BLaER1 treated with 17β-estradiol and CSF1 and Interleukin-3, amounts not matched to agents 10 nM and 100 nM (cell line): ENCODE results near the gene MRO.

Source experiments
- H3K27ac ChIP-seq, 11 experiments: shearing (Covaris generic); formaldehyde crosslinking; 2 replicates each; pipeline ENCODE4 v1.8.1; 2022
- H3K27me3 ChIP-seq, 11 experiments: shearing (Covaris generic); formaldehyde crosslinking; 2 replicates each; pipeline ENCODE4 v1.8.1; 2022
- H3K36me3 ChIP-seq, 11 experiments: shearing (Covaris generic); formaldehyde crosslinking; 2 replicates each; pipeline ENCODE4 v1.8.1; 2022
- H3K4me1 ChIP-seq, 10 experiments: shearing (Covaris generic); formaldehyde crosslinking; 2 replicates each; pipeline ENCODE4 v1.8.1; 2022
- H3K4me2 ChIP-seq, 11 experiments: shearing (Covaris generic); formaldehyde crosslinking; 2 replicates each; pipeline ENCODE4 v1.8.1; 2022
- H3K4me3 ChIP-seq, 10 experiments: shearing (Covaris generic); formaldehyde crosslinking; 2 replicates each; pipeline ENCODE4 v1.8.1; 2022
- H3K9ac ChIP-seq, 11 experiments: shearing (Covaris generic); formaldehyde crosslinking; 2 replicates each; pipeline ENCODE4 v1.8.1; 2022
- H3K9me3 ChIP-seq, 11 experiments: shearing (Covaris generic); formaldehyde crosslinking; replicated peaks in 1 of 11; 2 replicates each; pipeline ENCODE4 v1.8.1; 2022
- H4K20me1 ChIP-seq, 11 experiments: shearing (Covaris generic); formaldehyde crosslinking; 2 replicates each; pipeline ENCODE4 v1.8.1; 2022
- Cebpa-rat ChIP-seq, 11 experiments: shearing (Covaris generic); IDR thresholded peaks; 2 replicates each; pipeline ENCODE4 v1.8.1; 2022

The MRO gene

GRCh38 chr18:50769463-50769862 lies 50.4 kb downstream of the MRO start:
- no peaks in the 10 kb centered on the region for H3K27me3 ChIP-seq
- H4K20me1 ChIP-seq, result no peaks in the 10 kb centered on the region
- TF ChIP-seq Cebpa-rat (IDR thresholded peaks at IDR 0.05), result no peak
- H3K36me3 ChIP-seq, result peaks cover 0 to 9% (median 0%) of the 10 kb centered on the region in 11 experiments; a peak in 6 of 22 replicates
- no peak overlapping the region for H3K4me2 ChIP-seq
- no peak overlapping the region for H3K9ac ChIP-seq
- no peak overlapping the region for H3K27ac ChIP-seq
- peaks cover 0 to 10% (median under 1%) of the 10 kb centered on the region in 10 experiments; a peak in 5 of 20 replicates for H3K4me1 ChIP-seq
- H3K9me3 ChIP-seq, result peaks cover 82 to 97% (median 93%) of the 10 kb centered on the region in 11 experiments
- H3K4me3 ChIP-seq, result no peak overlapping the region

- Histone ChIP-seq H3K36me3 (no peaks in the 10 kb centered on the region), H4K20me1 (no peaks in the 10 kb centered on the region), H3K4me1 (peaks cover 0 to 10% (median 6%) of the 10 kb centered on the region in 10 experiments; a peak in 6 of 20 replicates), H3K9me3 (peaks cover 0 to 15% (median 7%) of the 10 kb centered on the region in 11 experiments; a peak in 10 of 22 replicates), H3K27ac (no peak overlapping the region), H3K4me3 (no peak overlapping the region), H3K27me3 (no peaks in the 10 kb centered on the region), H3K9ac (no peak overlapping the region), H3K4me2 (no peak overlapping the region)
- no peak for TF ChIP-seq Cebpa-rat (IDR thresholded peaks at IDR 0.05)
These were observed 62.5 kb downstream of the MRO start for GRCh38 chr18:50757358-50757757.

GRCh38 chr18:50754297-50754696 lies 65.5 kb downstream of the MRO start:
- no peak overlapping the region for H3K27ac ChIP-seq
- no peaks in the 10 kb centered on the region for H4K20me1 ChIP-seq
- H3K9ac ChIP-seq, result no peak overlapping the region
- no peak overlapping the region for H3K4me2 ChIP-seq
- no peak overlapping the region for H3K4me3 ChIP-seq
- no peak for TF ChIP-seq Cebpa-rat (IDR thresholded peaks at IDR 0.05)
- H3K36me3 ChIP-seq, result no peaks in the 10 kb centered on the region
- H3K9me3 ChIP-seq, result peaks cover 0 to 15% (median 7%) of the 10 kb centered on the region in 11 experiments; a peak in 10 of 22 replicates
- H3K4me1 ChIP-seq, result no peaks in the 10 kb centered on the region
- no peaks in the 10 kb centered on the region for H3K27me3 ChIP-seq

DNA sequence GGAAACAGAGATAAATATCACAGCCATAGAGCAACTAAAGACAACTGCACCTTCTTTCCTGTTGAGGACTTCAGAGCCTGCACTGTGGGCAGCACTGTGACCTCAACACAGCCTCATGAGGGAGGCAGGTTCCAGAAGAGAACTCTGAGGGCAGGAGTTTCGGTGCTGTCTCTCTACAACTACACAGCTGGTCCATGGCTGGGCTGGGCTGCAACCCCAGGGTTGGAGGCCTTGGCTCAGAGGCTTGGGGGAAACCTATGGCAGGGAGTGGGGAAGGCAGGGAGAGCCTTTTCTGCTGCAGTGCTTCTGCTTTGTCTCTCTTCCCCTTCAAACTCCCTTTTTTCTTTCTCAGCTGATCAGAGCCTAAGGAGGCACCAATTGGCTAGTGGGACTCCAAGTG lies 66.5 kb downstream of the MRO start:
- Histone ChIP-seq H3K27me3 (no peaks in the 10 kb centered on the region), H3K4me2 (no peak overlapping the region), H4K20me1 (no peaks in the 10 kb centered on the region), H3K36me3 (no peaks in the 10 kb centered on the region), H3K9me3 (peaks cover 0 to 16% (median 8%) of the 10 kb centered on the region in 11 experiments; a peak in 15 of 22 replicates), H3K4me1 (no peaks in the 10 kb centered on the region), H3K9ac (no peak overlapping the region), H3K4me3 (no peak overlapping the region), H3K27ac (no peak overlapping the region)
- TF ChIP-seq Cebpa-rat (IDR thresholded peaks at IDR 0.05), result no peak

- TF ChIP-seq Cebpa-rat (IDR thresholded peaks at IDR 0.05), result no peak
- Histone ChIP-seq H3K27ac (no peak overlapping the region), H3K4me3 (no peak overlapping the region), H3K27me3 (no peaks in the 10 kb centered on the region), H3K9me3 (peaks cover 0 to 23% (median 14%) of the 10 kb centered on the region in 11 experiments; a peak in 15 of 22 replicates), H4K20me1 (no peaks in the 10 kb centered on the region), H3K4me2 (no peak overlapping the region), H3K4me1 (no peaks in the 10 kb centered on the region), H3K36me3 (no peaks in the 10 kb centered on the region), H3K9ac (no peak overlapping the region)
These were observed 67.9 kb downstream of the MRO start for GRCh38 chr18:50751947-50752346.

DNA sequence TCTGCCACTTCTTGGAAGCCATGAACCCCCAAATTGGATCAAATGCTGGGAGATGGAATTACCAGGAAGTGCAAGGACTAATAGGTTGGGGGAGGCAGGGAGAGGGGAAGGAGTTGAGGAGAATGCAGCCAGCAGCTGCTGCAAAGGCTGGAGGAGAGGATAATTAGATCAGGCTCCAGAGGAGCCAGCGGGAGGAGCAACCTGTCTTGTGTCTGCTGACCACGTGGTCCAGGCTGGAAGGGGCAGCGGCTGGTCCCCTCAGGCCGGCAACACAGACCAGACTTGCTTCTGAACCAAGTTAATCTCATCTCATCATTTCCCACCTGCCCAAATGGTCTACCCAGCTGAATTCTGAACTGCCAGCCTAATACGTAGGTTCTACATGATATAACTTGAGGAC lies 68.3 kb downstream of the MRO start:
- H3K36me3 ChIP-seq, result no peaks in the 10 kb centered on the region
- H3K27ac ChIP-seq, result no peak overlapping the region
- H3K4me3 ChIP-seq, result no peak overlapping the region
- H3K9me3 ChIP-seq, result peaks cover 0 to 23% (median 14%) of the 10 kb centered on the region in 11 experiments; a peak in 15 of 22 replicates
- TF ChIP-seq Cebpa-rat (IDR thresholded peaks at IDR 0.05), result no peak
- no peak overlapping the region for H3K4me2 ChIP-seq
- H3K4me1 ChIP-seq, result no peaks in the 10 kb centered on the region
- H3K27me3 ChIP-seq, result no peaks in the 10 kb centered on the region
- H3K9ac ChIP-seq, result no peak overlapping the region
- H4K20me1 ChIP-seq, result no peaks in the 10 kb centered on the region

- no peaks in the 10 kb centered on the region for H3K4me1 ChIP-seq
- H4K20me1 ChIP-seq, result no peaks in the 10 kb centered on the region
- H3K9me3 ChIP-seq, result peaks cover 0 to 23% (median 14%) of the 10 kb centered on the region in 11 experiments; a peak in 15 of 22 replicates
- no peaks in the 10 kb centered on the region for H3K27me3 ChIP-seq
- no peak overlapping the region for H3K9ac ChIP-seq
- H3K36me3 ChIP-seq, result no peaks in the 10 kb centered on the region
- no peak overlapping the region for H3K4me2 ChIP-seq
- TF ChIP-seq Cebpa-rat (IDR thresholded peaks at IDR 0.05), result no peak
- H3K27ac ChIP-seq, result no peak overlapping the region
- H3K4me3 ChIP-seq, result no peak overlapping the region
These were observed 69.3 kb downstream of the MRO start for GRCh38 chr18:50750546-50750945.

- H3K27me3 ChIP-seq, result no peaks in the 10 kb centered on the region
- no peaks in the 10 kb centered on the region for H4K20me1 ChIP-seq
- peaks cover 0 to 20% (median 13%) of the 10 kb centered on the region in 11 experiments; a peak in 15 of 22 replicates for H3K9me3 ChIP-seq
- no peak overlapping the region for H3K4me3 ChIP-seq
- no peaks in the 10 kb centered on the region for H3K36me3 ChIP-seq
- no peak overlapping the region for H3K9ac ChIP-seq
- no peak overlapping the region for H3K4me2 ChIP-seq
- TF ChIP-seq Cebpa-rat (IDR thresholded peaks at IDR 0.05), result no peak
- no peaks in the 10 kb centered on the region for H3K4me1 ChIP-seq
- H3K27ac ChIP-seq, result no peak overlapping the region
These were observed 69.9 kb downstream of the MRO start for GRCh38 chr18:50749945-50750344.

DNA sequence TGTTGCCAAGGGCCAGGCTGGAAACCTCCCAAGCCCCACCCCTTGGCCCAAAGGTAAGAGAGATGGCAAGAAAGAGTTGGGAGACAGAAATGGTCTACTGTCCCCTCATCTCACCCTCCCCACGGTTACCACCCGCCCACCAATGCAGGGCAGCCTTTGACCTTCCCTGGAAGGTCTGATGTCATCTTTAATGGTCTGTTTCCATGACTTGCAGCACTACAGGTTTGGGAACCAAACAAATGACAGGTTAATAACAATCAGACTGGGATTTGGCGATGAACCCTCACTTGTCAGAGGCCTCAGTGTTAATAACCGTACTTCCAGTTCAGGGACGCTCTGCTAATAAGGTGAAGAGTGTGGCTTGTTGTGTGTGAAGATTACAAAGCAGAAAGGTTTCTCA lies 70.4 kb downstream of the MRO start:
- no peak overlapping the region for H3K27ac ChIP-seq
- TF ChIP-seq Cebpa-rat (IDR thresholded peaks at IDR 0.05), result no peak

More for the DNA sequence above, 70.4 kb downstream of the MRO start:
- no peak overlapping the region for H3K4me3 ChIP-seq
- no peaks in the 10 kb centered on the region for H3K36me3 ChIP-seq
- no peaks in the 10 kb centered on the region for H3K27me3 ChIP-seq
- no peaks in the 10 kb centered on the region for H4K20me1 ChIP-seq
- H3K4me2 ChIP-seq, result no peak overlapping the region
- H3K4me1 ChIP-seq, result peaks cover 0 to 4% (median 0%) of the 10 kb centered on the region in 10 experiments; a peak in 4 of 20 replicates
- H3K9me3 ChIP-seq, result peaks cover 0 to 18% (median 11%) of the 10 kb centered on the region in 11 experiments; a peak in 13 of 22 replicates
- H3K9ac ChIP-seq, result no peak overlapping the region
